ENCODE results near the gene GPR179. TPM values are rescaled to one million over a fixed set of nuclear protein-coding genes. Genes with fewer than 3 reads are reported as not detected.
A peak's percentile ranks its signal among the peaks of the same experiment; 100 is the strongest.

Gene GPR179
- polyA plus RNA-seq, 2 donors: 0.01 to 0.04 TPM

GRCh38 chr17:38333635-38334295, 10.0 kb downstream of the GPR179 start:
- Histone ChIP-seq H3K4me3 (ENCODE audit: low read depth in 1 of 2, low read length in 2 of 2) (no peak overlapping the region), H3K27me3 (ENCODE audit: control insufficient read depth in 1 of 2, insufficient read depth in 2 of 2, low read length in 2 of 2) (peaks cover 0 to 2% of the 10 kb centered on the region in 2 donors), H3K36me3 (ENCODE audit: control insufficient read depth in 2 of 2, insufficient read depth in 2 of 2, low read length in 1 of 2) (no peaks in the 10 kb centered on the region), H3K4me1 (ENCODE audit: control insufficient read depth in 2 of 2, insufficient read depth in 2 of 2, low read length in 1 of 2) (no peaks in the 10 kb centered on the region), H3K27ac (ENCODE audit: low read depth in 2 of 2, low read length in 1 of 2) (no peak overlapping the region), H3K9me3 (ENCODE audit: control insufficient read depth in 2 of 2, insufficient read depth in 1 of 2, low read depth in 1 of 2, low read length in 1 of 2) (no peaks in the 10 kb centered on the region)
- WGBS, 2 donors: 42 to 43% methylated on average over 11 to 12 of the region's 12 CpGs

GRCh38 chr17:38332735-38333134, 11.0 kb downstream of the GPR179 start:
- Histone ChIP-seq H3K9me3 (ENCODE audit: control insufficient read depth in 2 of 2, insufficient read depth in 1 of 2, low read depth in 1 of 2, low read length in 1 of 2) (no peaks in the 10 kb centered on the region), H3K4me1 (ENCODE audit: control insufficient read depth in 2 of 2, insufficient read depth in 2 of 2, low read length in 1 of 2) (no peaks in the 10 kb centered on the region), H3K27me3 (ENCODE audit: control insufficient read depth in 1 of 2, insufficient read depth in 2 of 2, low read length in 2 of 2) (peaks cover 0 to 2% of the 10 kb centered on the region in 2 donors), H3K36me3 (ENCODE audit: control insufficient read depth in 2 of 2, insufficient read depth in 2 of 2, low read length in 1 of 2) (no peaks in the 10 kb centered on the region), H3K4me3 (ENCODE audit: low read depth in 1 of 2, low read length in 2 of 2) (no peak overlapping the region), H3K27ac (ENCODE audit: low read depth in 2 of 2, low read length in 1 of 2) (no peak overlapping the region)
- 86 to 87% methylated on average over 7 of the region's 7 CpGs for WGBS, 2 donors

- peaks cover 0 to 2% of the 10 kb centered on the region in 2 donors for H3K27me3 ChIP-seq (ENCODE audit: control insufficient read depth in 1 of 2, insufficient read depth in 2 of 2, low read length in 2 of 2)
- H3K36me3 ChIP-seq (ENCODE audit: control insufficient read depth in 2 of 2, insufficient read depth in 2 of 2, low read length in 1 of 2): no peaks in the 10 kb centered on the region
- H3K9me3 ChIP-seq (ENCODE audit: control insufficient read depth in 2 of 2, insufficient read depth in 1 of 2, low read depth in 1 of 2, low read length in 1 of 2): no peaks in the 10 kb centered on the region
- no peaks in the 10 kb centered on the region for H3K4me1 ChIP-seq (ENCODE audit: control insufficient read depth in 2 of 2, insufficient read depth in 2 of 2, low read length in 1 of 2)
- no peak overlapping the region for H3K4me3 ChIP-seq (ENCODE audit: low read depth in 1 of 2, low read length in 2 of 2)
- WGBS, 2 donors: 74 to 75% methylated on average over 22 to 23 of the region's 23 CpGs
- H3K27ac ChIP-seq (ENCODE audit: low read depth in 2 of 2, low read length in 1 of 2): no peak overlapping the region
Measured at GRCh38 chr17:38330941-38331411, 12.8 kb downstream of the GPR179 start.

GRCh38 chr17:38329808-38330730, 13.7 kb downstream of the GPR179 start:
- Histone ChIP-seq H3K4me3 (ENCODE audit: low read depth in 1 of 2, low read length in 2 of 2) (no peak overlapping the region), H3K27me3 (ENCODE audit: control insufficient read depth in 1 of 2, insufficient read depth in 2 of 2, low read length in 2 of 2) (peaks cover 0 to 2% of the 10 kb centered on the region in 2 donors), H3K9me3 (ENCODE audit: control insufficient read depth in 2 of 2, insufficient read depth in 1 of 2, low read depth in 1 of 2, low read length in 1 of 2) (no peaks in the 10 kb centered on the region), H3K4me1 (ENCODE audit: control insufficient read depth in 2 of 2, insufficient read depth in 2 of 2, low read length in 1 of 2) (no peaks in the 10 kb centered on the region), H3K36me3 (ENCODE audit: control insufficient read depth in 2 of 2, insufficient read depth in 2 of 2, low read length in 1 of 2) (no peaks in the 10 kb centered on the region), H3K27ac (ENCODE audit: low read depth in 2 of 2, low read length in 1 of 2) (no peak overlapping the region)
- whole genome bisulfite sequencing, 2 donors: 89 to 90% methylated on average over 25 of the region's 25 CpGs

- Histone ChIP-seq H3K4me3 (ENCODE audit: low read depth in 1 of 2, low read length in 2 of 2) (no peak overlapping the region), H3K9me3 (ENCODE audit: control insufficient read depth in 2 of 2, insufficient read depth in 1 of 2, low read depth in 1 of 2, low read length in 1 of 2) (no peaks in the 10 kb centered on the region), H3K27me3 (ENCODE audit: control insufficient read depth in 1 of 2, insufficient read depth in 2 of 2, low read length in 2 of 2) (peaks cover 0 to 2% of the 10 kb centered on the region in 2 donors), H3K36me3 (ENCODE audit: control insufficient read depth in 2 of 2, insufficient read depth in 2 of 2, low read length in 1 of 2) (no peaks in the 10 kb centered on the region), H3K27ac (ENCODE audit: low read depth in 2 of 2, low read length in 1 of 2) (no peak overlapping the region), H3K4me1 (ENCODE audit: control insufficient read depth in 2 of 2, insufficient read depth in 2 of 2, low read length in 1 of 2) (no peaks in the 10 kb centered on the region)
- WGBS, 2 donors: 81 to 87% methylated on average over 7 of the region's 7 CpGs
Measured at GRCh38 chr17:38329284-38329683, 14.5 kb downstream of the GPR179 start.

GRCh38 chr17:38328620-38329019, 15.1 kb downstream of the GPR179 start:
- H3K27ac ChIP-seq (ENCODE audit: low read depth in 2 of 2, low read length in 1 of 2): no peak overlapping the region
- WGBS, 2 donors: 65 to 69% methylated on average over 7 of the region's 7 CpGs
- no peaks in the 10 kb centered on the region for H3K9me3 ChIP-seq (ENCODE audit: control insufficient read depth in 2 of 2, insufficient read depth in 1 of 2, low read depth in 1 of 2, low read length in 1 of 2)
- no peaks in the 10 kb centered on the region for H3K36me3 ChIP-seq (ENCODE audit: control insufficient read depth in 2 of 2, insufficient read depth in 2 of 2, low read length in 1 of 2)
- no peaks in the 10 kb centered on the region for H3K4me1 ChIP-seq (ENCODE audit: control insufficient read depth in 2 of 2, insufficient read depth in 2 of 2, low read length in 1 of 2)
- H3K27me3 ChIP-seq (ENCODE audit: control insufficient read depth in 1 of 2, insufficient read depth in 2 of 2, low read length in 2 of 2): peaks cover 0 to 2% of the 10 kb centered on the region in 2 donors
- H3K4me3 ChIP-seq (ENCODE audit: low read depth in 1 of 2, low read length in 2 of 2): no peak overlapping the region

GRCh38 chr17:38327936-38328335, 15.8 kb downstream of the GPR179 start:
- no peaks in the 10 kb centered on the region for H3K4me1 ChIP-seq (ENCODE audit: control insufficient read depth in 2 of 2, insufficient read depth in 2 of 2, low read length in 1 of 2)
- H3K27ac ChIP-seq (ENCODE audit: low read depth in 2 of 2, low read length in 1 of 2): no peak overlapping the region
- no peak overlapping the region for H3K4me3 ChIP-seq (ENCODE audit: low read depth in 1 of 2, low read length in 2 of 2)
- peaks cover 0 to 3% of the 10 kb centered on the region in 2 donors for H3K36me3 ChIP-seq (ENCODE audit: control insufficient read depth in 2 of 2, insufficient read depth in 2 of 2, low read length in 1 of 2)
- H3K27me3 ChIP-seq (ENCODE audit: control insufficient read depth in 1 of 2, insufficient read depth in 2 of 2, low read length in 2 of 2): peaks cover 0 to 2% of the 10 kb centered on the region in 2 donors
- 36 to 52% methylated on average over 1 of the region's 1 CpG for WGBS, 2 donors
- no peaks in the 10 kb centered on the region for H3K9me3 ChIP-seq (ENCODE audit: control insufficient read depth in 2 of 2, insufficient read depth in 1 of 2, low read depth in 1 of 2, low read length in 1 of 2)

GRCh38 chr17:38326996-38327792, 16.6 kb downstream of the GPR179 start:
- Histone ChIP-seq H3K4me3 (ENCODE audit: low read depth in 1 of 2, low read length in 2 of 2) (no peak overlapping the region), H3K36me3 (ENCODE audit: control insufficient read depth in 2 of 2, insufficient read depth in 2 of 2, low read length in 1 of 2) (peaks cover 0 to 3% of the 10 kb centered on the region in 2 donors), H3K9me3 (ENCODE audit: control insufficient read depth in 2 of 2, insufficient read depth in 1 of 2, low read depth in 1 of 2, low read length in 1 of 2) (no peaks in the 10 kb centered on the region), H3K27ac (ENCODE audit: low read depth in 2 of 2, low read length in 1 of 2) (peak overlapping the region in 1 of 2 donors; percentile 18), H3K4me1 (ENCODE audit: control insufficient read depth in 2 of 2, insufficient read depth in 2 of 2, low read length in 1 of 2) (no peaks in the 10 kb centered on the region), H3K27me3 (ENCODE audit: control insufficient read depth in 1 of 2, insufficient read depth in 2 of 2, low read length in 2 of 2) (no peaks in the 10 kb centered on the region)
- 78 to 82% methylated on average over 8 of the region's 8 CpGs for WGBS, 2 donors

- H3K36me3 ChIP-seq (ENCODE audit: control insufficient read depth in 2 of 2, insufficient read depth in 2 of 2, low read length in 1 of 2): peaks cover 0 to 3% of the 10 kb centered on the region in 2 donors
- H3K27me3 ChIP-seq (ENCODE audit: control insufficient read depth in 1 of 2, insufficient read depth in 2 of 2, low read length in 2 of 2): no peaks in the 10 kb centered on the region
- H3K4me1 ChIP-seq (ENCODE audit: control insufficient read depth in 2 of 2, insufficient read depth in 2 of 2, low read length in 1 of 2): peaks cover 0 to 4% of the 10 kb centered on the region in 2 donors
- H3K9me3 ChIP-seq (ENCODE audit: control insufficient read depth in 2 of 2, insufficient read depth in 1 of 2, low read depth in 1 of 2, low read length in 1 of 2): no peaks in the 10 kb centered on the region
- H3K27ac ChIP-seq (ENCODE audit: low read depth in 2 of 2, low read length in 1 of 2): no peak overlapping the region
- H3K4me3 ChIP-seq (ENCODE audit: low read depth in 1 of 2, low read length in 2 of 2): no peak overlapping the region
- 58 to 65% methylated on average over 5 of the region's 5 CpGs for whole genome bisulfite sequencing, 2 donors
Measured at GRCh38 chr17:38325221-38325851, 18.4 kb downstream of the GPR179 start.
